Peyer's patch (tissue), 4 donors: ENCODE results near the gene CCDC157. TPM values are rescaled to one million over a fixed set of nuclear protein-coding genes. Genes with fewer than 3 reads are reported as not detected.

Experiments used
- DNase-seq, 3 donors: peaks; one replicate each; pipeline ENCODE4 v3.0.0-alpha.2; 2017 to 2019
- H3K27ac ChIP-seq, 4 donors: fragments of 200-600 bp; sonication (generic); one replicate each; pipeline ENCODE4 v1.5.1; 2016 to 2019
- H3K27me3 ChIP-seq, 2 donors: fragments of 200-600 bp; sonication (generic); one replicate each; pipeline ENCODE4 v1.5.1; 2019
- H3K36me3 ChIP-seq, 3 donors: fragments of 200-600 bp; sonication (generic); one replicate each; pipeline ENCODE4 v1.5.1; 2016 to 2019
- H3K4me1 ChIP-seq, 4 donors: fragments of 200-600 bp; sonication (generic); one replicate each; pipeline ENCODE4 v1.5.1; 2016 to 2019
- H3K4me3 ChIP-seq, 4 donors: fragments of 200-600 bp; sonication (generic); 1 replicate in 3 of 4; 2 replicates in 1 of 4; pipeline ENCODE4 v1.5.1; 2016 to 2019; ENCODE audit warnings: mild to moderate bottlenecking in 1 of 4
- H3K9me3 ChIP-seq, 4 donors: fragments of 200-600 bp; sonication (generic); one replicate each; pipeline ENCODE4 v1.5.1; 2016 to 2019; ENCODE audit warnings: mild to moderate bottlenecking in 1 of 4
- POLR2A ChIP-seq, 2 donors: fragments of 450-650 bp; IDR thresholded peaks; one replicate each; pipeline ENCODE4 v1.5.1; 2017; ENCODE audit warnings: antibody characterized with exemption in 2 of 2, mild to moderate bottlenecking in 2 of 2, moderate library complexity in 2 of 2
- total RNA-seq, 4 donors: library from RNA; depleted of rRNA; stranded (reverse); fragments of >200 nt; gene quantifications; one replicate each; pipeline ENCODE4 v1.1.0, GENCODE V29; 2016
- TF ChIP-seq, protein P1 (sequence below), 6 experiments: fragments of 450-650 bp in 4 of 6; fragments of 200-600 bp in 2 of 6; sonication (generic) in 1 of 6; IDR thresholded peaks; one replicate each; pipeline ENCODE4 v1.5.1; 2017 to 2019; ENCODE audit warnings: antibody characterized with exemption in 6 of 6, mild to moderate bottlenecking in 3 of 6, moderate library complexity in 1 of 6

The CCDC157 gene
- total RNA-seq, 4 donors from 2014 or later: 3.5 to 8.8 (median 6.9) TPM

DNA sequence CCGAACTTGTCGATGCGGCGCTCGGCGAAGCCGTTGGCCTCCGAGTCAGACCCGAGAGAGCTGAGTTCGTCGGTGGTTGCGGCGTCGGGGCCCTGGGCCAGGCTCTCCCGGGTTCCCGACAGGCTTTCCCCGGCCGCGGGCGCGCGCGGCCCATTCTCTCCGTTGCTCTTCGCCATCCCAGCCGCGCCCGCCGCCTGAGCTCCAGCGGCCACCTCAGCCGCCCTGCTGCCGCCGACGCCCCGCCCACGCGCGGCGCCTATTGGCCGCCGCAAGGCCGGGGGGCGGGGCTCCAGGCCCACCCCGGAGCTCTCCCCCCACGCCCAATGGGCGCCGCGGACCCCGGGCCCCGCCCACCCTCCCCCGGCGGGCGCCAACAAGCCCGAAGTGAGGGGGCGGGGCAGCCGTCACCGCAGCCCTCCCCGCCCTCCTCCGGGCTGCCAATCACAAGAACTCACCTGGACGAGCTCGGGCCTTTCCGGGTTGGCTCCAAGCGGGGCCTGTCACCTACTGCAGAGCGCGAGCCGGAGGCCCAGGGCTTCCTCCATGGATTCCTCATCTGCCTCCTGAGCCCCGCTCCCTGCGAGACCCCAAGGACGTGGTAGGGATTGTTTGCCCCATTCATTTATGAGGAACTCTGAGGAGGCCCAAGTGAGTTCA lies 30.0 kb upstream of the CCDC157 start, which contains the start of gene TBC1D10A:
Gene TBC1D10A, minus strand, starts transcription at position 236 of the 657 bp plus-strand sequence. Its CDS starts 60 bp downstream, at position 176.
- TF ChIP-seq, protein P1, sequence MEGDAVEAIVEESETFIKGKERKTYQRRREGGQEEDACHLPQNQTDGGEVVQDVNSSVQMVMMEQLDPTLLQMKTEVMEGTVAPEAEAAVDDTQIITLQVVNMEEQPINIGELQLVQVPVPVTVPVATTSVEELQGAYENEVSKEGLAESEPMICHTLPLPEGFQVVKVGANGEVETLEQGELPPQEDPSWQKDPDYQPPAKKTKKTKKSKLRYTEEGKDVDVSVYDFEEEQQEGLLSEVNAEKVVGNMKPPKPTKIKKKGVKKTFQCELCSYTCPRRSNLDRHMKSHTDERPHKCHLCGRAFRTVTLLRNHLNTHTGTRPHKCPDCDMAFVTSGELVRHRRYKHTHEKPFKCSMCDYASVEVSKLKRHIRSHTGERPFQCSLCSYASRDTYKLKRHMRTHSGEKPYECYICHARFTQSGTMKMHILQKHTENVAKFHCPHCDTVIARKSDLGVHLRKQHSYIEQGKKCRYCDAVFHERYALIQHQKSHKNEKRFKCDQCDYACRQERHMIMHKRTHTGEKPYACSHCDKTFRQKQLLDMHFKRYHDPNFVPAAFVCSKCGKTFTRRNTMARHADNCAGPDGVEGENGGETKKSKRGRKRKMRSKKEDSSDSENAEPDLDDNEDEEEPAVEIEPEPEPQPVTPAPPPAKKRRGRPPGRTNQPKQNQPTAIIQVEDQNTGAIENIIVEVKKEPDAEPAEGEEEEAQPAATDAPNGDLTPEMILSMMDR (IDR thresholded peaks at IDR 0.05): no peak
- TF ChIP-seq POLR2A (IDR thresholded peaks at IDR 0.05): peak; percentile 67 to 75
- DNase-seq: peak; percentile 96 to 98 (median 97)
- H3K27ac ChIP-seq: peak within 1 kb of the TSS; percentile 84 to 93 (median 86)
- H3K4me3 ChIP-seq: peak within 1 kb of the TSS; percentile 89 to 98 (median 97)
- no peaks in the 10 kb centered on the region for H3K9me3 ChIP-seq
- no peaks in the 10 kb centered on the region for H3K27me3 ChIP-seq
- peaks cover 0 to 36% (median 21%) of the 10 kb centered on the region in 4 donors for H3K4me1 ChIP-seq
- H3K36me3 ChIP-seq: peaks cover 0 to 8% (median 0%) of the 10 kb centered on the region in 3 donors

DNA sequence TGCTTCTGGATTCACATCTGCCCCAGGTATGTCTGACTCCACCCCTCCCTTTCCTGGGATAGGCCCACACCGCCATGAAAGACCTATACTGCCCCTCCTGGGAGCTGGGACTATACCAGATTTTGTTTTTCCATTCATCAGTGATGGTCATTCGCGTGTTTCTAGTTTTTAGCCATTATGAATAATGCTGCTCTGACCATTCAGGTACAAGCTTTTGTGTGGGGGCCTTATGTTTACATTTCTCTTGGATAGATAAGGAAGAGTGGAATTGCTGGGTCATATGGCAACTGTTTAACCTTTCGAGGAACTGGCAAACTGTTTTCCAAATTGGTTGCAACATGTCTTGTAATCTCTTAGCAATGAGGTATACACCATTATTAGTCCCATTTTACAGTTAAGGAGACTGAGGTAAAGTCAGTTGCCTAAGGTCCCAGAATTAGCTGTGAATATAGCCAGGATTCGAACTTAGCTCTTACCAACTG lies 28.9 kb upstream of the CCDC157 start:
- peak overlapping the region in 3 of 4 donors; percentile 84 to 87 (median 86) for H3K27ac ChIP-seq
- DNase-seq: no peak
- no peaks in the 10 kb centered on the region for H3K9me3 ChIP-seq
- peaks cover 0 to 36% (median 20%) of the 10 kb centered on the region in 4 donors for H3K4me1 ChIP-seq
- peaks cover 0 to 16% (median 0%) of the 10 kb centered on the region in 3 donors for H3K36me3 ChIP-seq
- H3K4me3 ChIP-seq: peak overlapping the region in 1 of 4 donors; percentile 98
- H3K27me3 ChIP-seq: no peaks in the 10 kb centered on the region
- TF ChIP-seq POLR2A (IDR thresholded peaks at IDR 0.05): no peak
- TF ChIP-seq, protein P1 (IDR thresholded peaks at IDR 0.05): peak in 3 of 6 experiments; percentile 4 to 11 (median 11)

DNA sequence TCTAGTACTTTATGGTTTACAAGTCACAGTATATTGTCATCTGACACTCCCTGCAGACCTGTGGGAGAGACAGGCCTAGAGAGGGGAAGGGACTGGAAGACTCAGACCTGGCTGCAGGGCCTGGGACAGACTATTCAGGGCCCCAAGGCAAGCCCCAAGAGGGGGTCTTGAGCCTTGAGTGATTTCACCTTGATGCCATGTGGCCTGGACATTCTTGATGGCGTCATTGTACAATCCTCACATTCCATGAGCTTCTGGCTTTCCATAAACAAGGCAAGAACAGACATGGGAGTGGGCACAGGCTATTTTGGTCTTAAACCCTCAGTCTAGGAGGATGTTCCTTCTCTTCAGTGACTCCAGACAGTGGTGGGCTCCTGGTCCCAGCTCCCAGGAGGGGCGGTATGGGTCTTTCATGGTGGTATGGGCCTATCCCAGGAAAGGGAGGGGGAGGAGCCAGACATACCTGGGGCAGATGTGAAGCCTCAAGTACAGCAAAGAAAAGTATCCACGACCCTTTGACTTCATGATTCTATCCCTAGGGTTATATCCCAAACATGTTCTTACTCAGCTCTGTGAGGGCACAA lies 28.2 kb upstream of the CCDC157 start:
- peak in 1 of 3 donors; percentile 37 for DNase-seq
- Histone ChIP-seq H3K27ac (no peak overlapping the region), H3K9me3 (no peaks in the 10 kb centered on the region), H3K4me1 (peaks cover 0 to 33% (median 20%) of the 10 kb centered on the region in 4 donors), H3K27me3 (no peaks in the 10 kb centered on the region), H3K4me3 (no peak overlapping the region), H3K36me3 (peaks cover 0 to 22% (median 0%) of the 10 kb centered on the region in 3 donors)
- TF ChIP-seq, protein P1 (IDR thresholded peaks at IDR 0.05): no peak
- no peak for TF ChIP-seq POLR2A (IDR thresholded peaks at IDR 0.05)

DNA sequence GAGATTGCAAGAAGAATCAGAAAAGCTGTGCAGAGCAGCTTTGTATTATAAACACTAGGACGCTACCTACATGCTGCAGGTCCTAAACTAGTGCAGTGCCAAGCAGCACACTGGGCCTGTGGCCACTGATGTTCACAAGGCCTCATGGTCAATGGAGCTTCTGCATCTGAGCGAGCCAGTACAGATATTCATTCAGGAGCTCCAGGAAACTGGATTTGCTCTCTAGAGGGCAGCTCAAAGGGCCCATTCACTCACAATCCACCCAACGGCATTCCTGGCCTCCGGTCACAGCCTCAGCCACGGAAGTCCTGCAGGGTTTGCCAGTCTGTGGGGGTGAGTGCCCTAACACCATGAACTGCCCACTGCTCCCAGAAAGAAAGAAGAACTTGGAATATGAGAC lies 24.3 kb upstream of the CCDC157 start:
- H3K4me1 ChIP-seq: peaks cover 0 to 7% (median under 1%) of the 10 kb centered on the region in 4 donors
- TF ChIP-seq, protein P1 (IDR thresholded peaks at IDR 0.05): no peak
- no peak for TF ChIP-seq POLR2A (IDR thresholded peaks at IDR 0.05)
- H3K36me3 ChIP-seq: peaks cover 0 to 62% (median 0%) of the 10 kb centered on the region in 3 donors
- no peaks in the 10 kb centered on the region for H3K9me3 ChIP-seq
- no peak overlapping the region for H3K4me3 ChIP-seq
- H3K27me3 ChIP-seq: no peaks in the 10 kb centered on the region
- no peak overlapping the region for H3K27ac ChIP-seq
- peak in 1 of 3 donors; percentile 26 for DNase-seq

DNA sequence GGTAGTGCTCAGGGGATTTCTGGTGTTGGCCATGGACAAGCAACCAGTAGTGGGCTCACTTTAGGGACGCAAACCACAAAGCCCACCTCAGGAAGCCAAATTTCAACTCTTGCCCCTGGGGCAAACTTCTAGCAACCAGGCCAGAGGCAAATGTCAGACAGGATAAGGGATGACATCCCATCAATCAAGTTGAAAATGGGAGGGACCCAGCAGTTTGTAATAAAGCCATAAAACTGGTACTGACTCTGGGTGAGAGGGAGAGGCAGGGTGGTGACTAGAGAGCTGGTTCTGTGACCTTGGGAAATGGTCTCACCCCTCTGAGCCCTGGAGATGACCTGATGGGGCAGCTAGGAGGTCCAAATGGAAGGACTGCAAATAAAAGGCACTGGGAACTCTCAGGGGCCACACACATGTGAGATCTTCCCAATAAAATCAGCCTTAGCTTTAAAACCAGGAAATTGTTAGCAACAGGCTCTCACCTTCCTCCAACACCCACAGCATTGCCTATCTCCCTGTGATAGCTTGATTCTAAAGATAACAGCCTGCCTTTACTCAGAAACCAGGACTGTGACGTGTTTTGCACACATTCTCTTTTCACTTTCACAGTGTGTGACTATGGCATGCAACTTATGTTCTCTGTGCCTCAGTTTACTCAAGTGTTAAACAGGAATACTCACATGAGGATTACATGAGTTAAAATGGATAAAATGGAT lies 23.7 kb upstream of the CCDC157 start:
- Histone ChIP-seq H3K27me3 (no peaks in the 10 kb centered on the region), H3K4me3 (no peak overlapping the region), H3K27ac (peak overlapping the region in 2 of 4 donors; percentile 54 to 67), H3K4me1 (peaks cover 0 to 4% (median 0%) of the 10 kb centered on the region in 4 donors), H3K9me3 (no peaks in the 10 kb centered on the region), H3K36me3 (peaks cover 0 to 68% (median 0%) of the 10 kb centered on the region in 3 donors)
- peak in 1 of 3 donors; percentile 48 for DNase-seq
- no peak for TF ChIP-seq POLR2A (IDR thresholded peaks at IDR 0.05)
- TF ChIP-seq, protein P1 (IDR thresholded peaks at IDR 0.05): no peak
